Epithelial cell of esophagus (primary cell): Measurements from ENCODE around the gene UQCR11.

ENCODE experiments used
- DNase-seq: peaks from one replicate; pipeline ENCODE4 v3.0.0; 2010; ENCODE audit warnings: low read depth
- H3K4me3 ChIP-seq: 2 replicates; pipeline ENCODE4 v1.5.1; 2011; ENCODE audit warnings: mild to moderate bottlenecking, low read length, control low read depth
- CTCF ChIP-seq: IDR thresholded peaks from 2 replicates; pipeline ENCODE4 v1.5.1; 2011; ENCODE audit warnings: low read depth, mild to moderate bottlenecking, low read length, control low read depth, inconsistent platforms; ENCODE audit not compliant: insufficient read depth; ENCODE audit errors: missing control alignments

UQCR11 gene

DNA sequence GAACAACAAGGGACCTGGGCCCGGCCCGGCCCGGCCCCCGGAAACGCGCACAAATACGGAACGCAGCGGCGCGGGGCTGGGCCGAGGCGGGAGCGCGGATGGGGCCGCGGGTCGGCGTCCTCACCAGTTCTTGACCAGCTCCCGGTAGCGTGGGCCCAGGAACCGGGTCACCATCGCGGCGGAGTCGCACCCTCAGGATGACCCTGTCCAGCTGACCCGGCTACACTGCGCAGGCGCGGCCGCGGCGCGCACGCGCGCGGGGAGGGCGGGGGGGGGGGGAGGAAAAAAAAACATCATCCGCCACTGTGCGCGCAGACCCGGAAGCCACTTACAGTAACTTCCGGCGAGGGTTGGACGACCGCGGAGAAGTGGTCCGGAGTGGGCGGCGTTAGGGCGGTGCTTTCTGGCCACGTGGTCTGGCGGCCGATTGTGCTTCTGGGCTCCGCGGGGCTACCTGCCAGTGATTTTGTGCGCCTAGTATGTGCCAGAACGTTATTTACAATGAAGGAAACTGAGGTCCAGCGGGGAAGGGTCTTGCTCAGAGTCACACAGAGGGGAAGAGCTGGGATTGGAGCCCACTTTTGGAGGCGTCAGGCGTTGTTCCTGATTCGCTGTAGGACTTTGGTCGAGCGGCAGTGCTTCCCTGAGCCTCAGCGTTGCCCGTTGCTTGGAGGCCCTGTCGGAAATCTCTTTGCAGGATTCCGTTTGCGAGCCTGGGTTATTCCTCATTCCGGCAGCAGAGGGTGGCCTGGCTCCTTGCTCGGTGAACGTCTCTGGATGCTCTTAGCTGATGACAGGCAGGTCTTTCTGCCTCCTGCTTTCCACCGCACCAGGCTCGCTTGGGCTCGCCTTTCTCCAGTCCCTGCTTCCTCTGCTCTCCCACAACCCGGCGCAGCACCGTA is at the start of gene UQCR11:
TSS of gene UQCR11 (minus strand) at position 227 of the 902 bp plus-strand sequence. CDS start at position 174, 53 bp downstream.
- peak; percentile 70 for TF ChIP-seq CTCF
- peak within 1 kb of the TSS; percentile 98 for H3K4me3 ChIP-seq
- DNase-seq = peak; percentile 95

GRCh38 chr19:1654178-1654792 is 49.0 kb upstream of the UQCR11 start:
- no peak overlapping the region for H3K4me3 ChIP-seq
- no peak for TF ChIP-seq CTCF
- DNase-seq = no peak

DNA sequence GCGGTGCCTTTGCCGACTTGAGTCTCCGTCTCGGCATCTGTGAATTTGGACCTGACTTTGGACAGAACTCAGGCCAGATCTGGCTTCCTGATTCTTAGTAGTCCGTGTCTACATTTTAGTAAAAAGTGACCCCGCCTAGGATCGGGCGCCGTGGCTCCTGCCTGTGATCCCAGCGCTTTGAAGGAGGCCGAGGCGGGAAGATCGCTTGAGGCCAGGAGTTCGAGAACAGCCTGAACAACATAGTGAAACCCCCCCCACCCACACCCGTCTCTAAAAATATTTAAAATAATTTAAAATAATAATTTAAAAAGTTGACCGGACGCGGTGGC is 48.0 kb upstream of the UQCR11 start:
- H3K4me3 ChIP-seq = peak overlapping the region; percentile 66
- no peak for DNase-seq
- TF ChIP-seq CTCF = no peak

- DNase-seq = peak; percentile 98
- peak within 1 kb of the TSS; percentile 66 for H3K4me3 ChIP-seq
- no peak for TF ChIP-seq CTCF
Observed at GRCh38 chr19:1652471-1653299, 47.4 kb upstream of the UQCR11 start, which contains the start of gene TCF3. TCF3 (minus strand) TSS chr19:1652615; CDS start chr19:1650248, 2,367 bp downstream.

- peak overlapping the region; percentile 62 for H3K4me3 ChIP-seq
- DNase-seq = peak; percentile 44
- no peak for TF ChIP-seq CTCF
Observed at GRCh38 chr19:1651568-1652291, 46.5 kb upstream of the UQCR11 start.
